ENCODE measurements around the gene GBX2. TPM values are rescaled to one million over a fixed set of nuclear protein-coding genes. Genes with fewer than 3 reads are reported as not detected.
A peak's percentile ranks its signal among the peaks of the same experiment; 100 is the strongest.

GBX2 gene
- total RNA-seq, 2 experiments from 2014 or later = not detected

DNA sequence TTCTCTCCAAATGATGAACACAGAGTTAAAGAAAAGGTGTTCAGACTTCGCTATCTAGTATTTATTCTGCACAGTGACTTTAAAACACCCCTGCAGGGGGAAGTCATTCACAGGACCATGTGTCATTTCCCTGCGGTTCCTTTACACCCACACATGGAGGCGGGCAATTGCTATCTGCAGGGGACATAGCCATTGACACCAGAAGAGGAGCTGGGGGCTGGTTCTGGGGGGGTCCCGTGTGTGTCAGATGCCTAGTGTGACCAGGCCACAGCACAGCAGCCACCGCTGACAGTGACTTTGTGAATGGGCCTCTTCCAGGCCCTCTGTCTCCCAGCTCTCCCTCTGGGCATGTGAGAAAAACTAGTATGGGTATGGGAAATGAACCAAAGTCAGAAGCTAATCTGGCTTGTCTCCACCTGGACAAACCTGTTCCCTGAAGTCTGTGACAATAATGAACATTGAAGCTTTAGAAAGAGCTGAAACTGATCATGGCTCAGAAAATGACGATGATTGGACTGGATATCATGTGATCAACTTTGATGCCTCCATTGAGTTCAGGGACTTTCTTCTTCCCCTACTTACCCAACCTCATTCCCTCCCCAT lies 7.5 kb upstream of the GBX2 start:
- intact Hi-C loops (cut with micrococcal nuclease) = no loop called here
- CTCF ChIA-PET = interaction anchor here (0.7 to 3.1 kb wide), 8 partner anchors 13 to 410 kb away, joined by 3 to 14 read pairs (median 3); no protein-coding TSS in a partner anchor
- ATAC-seq = no peak

DNA sequence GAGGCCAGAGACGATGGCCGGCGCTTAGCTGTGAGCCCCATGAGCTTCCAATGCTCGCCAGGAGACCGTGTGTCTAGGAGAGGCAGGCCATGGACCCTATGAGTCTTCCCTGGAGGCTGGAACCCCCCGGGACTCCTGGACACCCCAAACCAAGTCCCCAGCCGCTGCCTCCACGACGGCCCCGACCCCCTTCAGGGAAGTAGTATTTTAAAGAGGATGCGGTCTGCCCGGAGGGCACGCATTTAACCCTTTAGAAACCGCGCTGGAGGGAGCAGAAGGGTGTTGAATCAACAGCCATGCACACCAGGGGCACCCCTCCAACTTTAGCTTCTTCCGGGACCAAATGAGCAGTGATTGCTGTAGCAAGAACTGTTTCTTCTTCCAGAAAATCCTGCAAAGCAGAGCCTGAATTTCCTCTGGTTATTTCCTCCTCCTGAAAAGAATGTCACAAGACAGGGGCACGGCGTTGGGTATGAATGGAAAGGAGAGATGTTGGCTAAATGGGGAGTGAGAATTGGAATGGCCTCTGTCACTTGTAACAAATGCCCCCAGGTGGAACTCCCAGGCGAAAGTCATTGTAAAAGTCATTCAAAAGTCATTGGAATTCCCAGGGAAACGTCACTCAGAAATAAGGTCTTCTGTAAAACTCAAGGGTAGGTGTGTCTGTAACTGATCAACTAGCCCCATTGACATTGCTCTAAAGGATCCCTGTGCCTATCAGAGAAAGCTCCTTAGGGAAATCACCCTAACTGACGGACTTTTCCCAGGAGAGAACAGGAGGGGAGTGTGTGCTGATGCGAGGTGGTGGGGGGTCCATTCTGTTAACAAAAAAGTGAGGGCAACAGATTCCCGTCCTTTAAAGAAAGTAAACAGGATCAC lies 5.8 kb upstream of the GBX2 start:
- TF ChIP-seq, protein P1, sequence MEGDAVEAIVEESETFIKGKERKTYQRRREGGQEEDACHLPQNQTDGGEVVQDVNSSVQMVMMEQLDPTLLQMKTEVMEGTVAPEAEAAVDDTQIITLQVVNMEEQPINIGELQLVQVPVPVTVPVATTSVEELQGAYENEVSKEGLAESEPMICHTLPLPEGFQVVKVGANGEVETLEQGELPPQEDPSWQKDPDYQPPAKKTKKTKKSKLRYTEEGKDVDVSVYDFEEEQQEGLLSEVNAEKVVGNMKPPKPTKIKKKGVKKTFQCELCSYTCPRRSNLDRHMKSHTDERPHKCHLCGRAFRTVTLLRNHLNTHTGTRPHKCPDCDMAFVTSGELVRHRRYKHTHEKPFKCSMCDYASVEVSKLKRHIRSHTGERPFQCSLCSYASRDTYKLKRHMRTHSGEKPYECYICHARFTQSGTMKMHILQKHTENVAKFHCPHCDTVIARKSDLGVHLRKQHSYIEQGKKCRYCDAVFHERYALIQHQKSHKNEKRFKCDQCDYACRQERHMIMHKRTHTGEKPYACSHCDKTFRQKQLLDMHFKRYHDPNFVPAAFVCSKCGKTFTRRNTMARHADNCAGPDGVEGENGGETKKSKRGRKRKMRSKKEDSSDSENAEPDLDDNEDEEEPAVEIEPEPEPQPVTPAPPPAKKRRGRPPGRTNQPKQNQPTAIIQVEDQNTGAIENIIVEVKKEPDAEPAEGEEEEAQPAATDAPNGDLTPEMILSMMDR (IDR thresholded peaks at IDR 0.05) = no peak
- Mint-ChIP-seq H3K27me3 (peaks cover 77% of the 10 kb centered on the region), H3K4me1 (ENCODE audit: low read depth) (no peaks in the 10 kb centered on the region), H3K27ac (no peak overlapping the region), H3K9me3 (no peaks in the 10 kb centered on the region), H3K4me3 (no peak overlapping the region), H3K36me3 (ENCODE audit: low read depth) (no peaks in the 10 kb centered on the region)
- intact Hi-C loops (cut with micrococcal nuclease) = no loop called here
- no peak for DNase-seq
- ATAC-seq = no peak
- POLR2A ChIA-PET = no interaction called here
- CTCF ChIA-PET = no interaction called here

More for the DNA sequence above, 7.5 kb upstream of the GBX2 start:
- Mint-ChIP-seq H3K9me3 (peaks cover 1% of the 10 kb centered on the region), H3K27me3 (peaks cover 72% of the 10 kb centered on the region), H3K36me3 (ENCODE audit: low read depth) (no peaks in the 10 kb centered on the region), H3K4me1 (ENCODE audit: low read depth) (peaks cover 2% of the 10 kb centered on the region), H3K27ac (no peak overlapping the region), H3K4me3 (no peak overlapping the region)
- TF ChIP-seq, protein P1 (IDR thresholded peaks at IDR 0.05) = no peak
- peak; percentile 43 for DNase-seq
- POLR2A ChIA-PET = interaction anchor here (0.6 kb wide), 1 partner anchor 11 kb away, joined by 3 read pairs; no protein-coding TSS in a partner anchor

DNA sequence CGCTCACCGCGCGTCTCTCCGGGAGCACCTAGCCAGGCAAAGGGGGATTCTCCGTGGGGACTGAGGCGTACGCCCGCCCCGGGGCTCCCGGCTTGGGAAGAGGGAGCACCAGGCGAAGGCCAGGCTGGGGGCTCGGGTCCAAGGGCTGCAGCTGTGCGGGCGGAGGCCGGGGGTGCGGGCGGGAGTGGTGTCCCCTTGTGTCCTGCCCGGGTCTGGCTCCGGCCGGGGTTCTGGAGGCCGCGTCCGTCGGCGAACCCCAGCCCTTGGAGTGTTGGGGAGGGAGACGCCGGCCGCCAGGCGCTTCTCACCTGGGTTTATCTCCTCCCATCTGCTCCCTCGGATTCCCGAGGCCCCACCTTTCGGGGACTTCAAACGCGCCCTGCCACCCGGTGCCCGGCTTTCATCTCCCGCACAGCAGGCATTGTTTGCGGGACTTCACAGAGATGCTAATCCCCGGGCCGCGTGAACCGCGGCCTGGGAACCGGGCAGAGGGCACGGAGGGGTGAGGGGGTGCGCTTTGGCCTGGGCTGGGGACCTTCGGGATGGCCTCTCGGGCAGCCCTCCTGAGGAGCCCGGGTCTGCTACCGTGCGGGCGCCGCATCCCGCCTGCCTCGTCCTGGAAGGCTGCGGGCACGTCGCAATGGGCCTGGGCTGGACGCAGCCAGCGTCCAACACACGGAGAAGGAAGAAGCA lies 5.0 kb upstream of the GBX2 start:
- Mint-ChIP-seq H3K27ac (no peak overlapping the region), H3K9me3 (no peaks in the 10 kb centered on the region), H3K4me3 (no peak overlapping the region), H3K36me3 (ENCODE audit: low read depth) (no peaks in the 10 kb centered on the region), H3K4me1 (ENCODE audit: low read depth) (no peaks in the 10 kb centered on the region), H3K27me3 (peaks cover 73% of the 10 kb centered on the region)
- ChIA-PET CTCF (no interaction called here), POLR2A (no interaction called here)
- DNase-seq (no peak), ATAC-seq (no peak)
- TF ChIP-seq, protein P1 (IDR thresholded peaks at IDR 0.05) = no peak
- intact Hi-C loops (cut with micrococcal nuclease) = no loop called here

DNA sequence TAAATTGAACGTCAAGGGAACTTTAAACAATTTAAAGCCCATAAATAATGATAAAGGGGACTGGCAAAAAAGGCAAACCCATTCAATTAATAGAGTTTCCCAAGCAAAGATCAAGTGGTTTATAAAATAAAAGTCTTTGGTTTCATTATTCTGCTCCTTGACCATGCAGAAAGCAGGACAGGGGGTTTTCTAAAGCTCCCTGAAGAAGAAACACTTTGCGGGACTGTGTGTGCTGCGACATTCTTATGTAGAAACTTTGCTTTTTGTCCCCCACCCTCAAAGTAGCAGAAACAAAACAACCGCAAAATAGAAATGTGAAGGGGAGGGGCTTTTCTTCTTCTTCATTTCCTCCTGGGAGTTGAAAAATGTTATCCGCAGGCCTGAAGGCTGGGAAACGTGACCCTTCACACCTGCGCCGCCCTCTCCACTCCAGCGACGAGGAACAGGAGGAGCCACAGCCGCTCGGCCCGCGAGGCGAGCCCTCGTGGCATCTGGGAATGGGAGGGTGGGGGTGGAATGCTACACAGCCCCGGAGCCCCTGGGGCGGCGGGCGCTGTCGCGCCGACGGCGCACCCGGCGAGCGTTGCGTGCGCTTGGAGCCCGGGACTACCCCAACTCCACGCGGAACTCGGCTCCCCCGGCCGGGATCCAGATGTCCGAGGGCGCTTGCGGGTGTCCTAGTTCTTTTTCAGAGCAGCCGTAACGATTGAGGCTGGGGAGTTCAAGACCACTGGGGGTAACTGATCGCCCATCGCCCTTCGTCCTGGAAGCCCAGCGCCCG lies 4.3 kb upstream of the GBX2 start:
- no peak overlapping the region for H3K27ac Mint-ChIP-seq
- ATAC-seq (no peak), DNase-seq (no peak)
- H3K9me3 Mint-ChIP-seq = no peaks in the 10 kb centered on the region
- H3K4me1 Mint-ChIP-seq (ENCODE audit: low read depth) = no peaks in the 10 kb centered on the region
- H3K36me3 Mint-ChIP-seq (ENCODE audit: low read depth) = no peaks in the 10 kb centered on the region
- CTCF ChIA-PET = interaction anchor here (1.3 to 3.2 kb wide), 2 partner anchors 8 to 393 kb away, joined by 5 to 18 read pairs; no protein-coding TSS in a partner anchor
- intact Hi-C loops (cut with micrococcal nuclease) = no loop called here
- peaks cover 67% of the 10 kb centered on the region for H3K27me3 Mint-ChIP-seq
- POLR2A ChIA-PET = no interaction called here
- H3K4me3 Mint-ChIP-seq = no peak overlapping the region
- TF ChIP-seq, protein P1 (IDR thresholded peaks at IDR 0.05) = no peak
